NK-92 (cell line): ENCODE measurements around the gene TMEM271.

Experiments
- DNase-seq: peaks from one replicate; lab custom pipeline; 2025; ENCODE audit not compliant: unreplicated experiment; lab: John Stamatoyannopoulos, UW

The TMEM271 gene, protein sequence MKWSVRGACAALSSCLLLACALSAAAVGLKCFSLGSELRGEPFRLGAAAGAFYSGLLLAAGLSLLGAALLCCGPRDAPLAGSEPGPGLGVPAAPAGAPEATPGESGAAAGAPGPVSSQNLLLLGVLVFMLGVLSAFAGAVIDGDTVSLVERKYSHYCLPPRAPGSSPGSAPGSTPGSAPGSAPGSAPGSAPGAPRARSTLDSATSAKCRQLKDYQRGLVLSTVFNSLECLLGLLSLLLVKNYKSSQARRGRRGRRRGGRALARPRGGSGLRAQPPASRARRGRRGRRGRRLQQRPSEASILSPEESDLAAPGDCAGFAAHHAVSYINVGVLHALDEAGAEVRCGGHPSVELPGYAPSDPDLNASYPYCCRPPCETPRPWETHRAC

DNA sequence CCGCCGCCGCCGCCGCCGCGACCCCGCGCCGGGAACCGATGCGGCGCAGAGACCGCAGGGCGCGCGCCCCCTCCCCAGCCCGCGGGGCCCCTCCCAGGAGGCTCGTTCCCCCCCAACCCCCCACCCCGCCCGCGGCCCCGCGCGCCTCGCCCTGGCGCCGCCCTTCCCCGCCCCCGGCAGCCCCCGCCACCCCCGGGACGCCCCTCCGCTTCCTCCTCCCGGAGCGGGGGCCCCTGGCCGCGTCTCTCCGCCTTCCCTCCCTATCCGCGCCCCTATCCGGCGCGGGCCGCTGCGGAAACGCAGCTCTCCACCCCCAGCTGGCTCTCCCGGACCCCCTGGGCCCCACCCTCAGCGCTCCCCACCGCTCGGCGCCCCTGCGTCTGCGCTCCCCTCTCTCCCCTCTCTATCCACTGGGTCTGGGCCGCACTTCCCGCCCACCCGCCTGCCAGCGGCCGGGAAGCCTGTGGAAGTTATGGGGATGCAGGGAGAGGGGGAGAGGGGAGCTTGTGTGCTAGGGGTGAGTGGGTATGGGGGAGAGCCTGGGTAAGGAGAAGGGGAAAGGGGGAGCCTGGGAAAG is at the start of gene TMEM271:
TSS of gene TMEM271 (minus strand) at position 51 of the 577 bp plus-strand sequence. CDS start 233 bp downstream, outside the sequence.
- DNase-seq, result no peak

DNA sequence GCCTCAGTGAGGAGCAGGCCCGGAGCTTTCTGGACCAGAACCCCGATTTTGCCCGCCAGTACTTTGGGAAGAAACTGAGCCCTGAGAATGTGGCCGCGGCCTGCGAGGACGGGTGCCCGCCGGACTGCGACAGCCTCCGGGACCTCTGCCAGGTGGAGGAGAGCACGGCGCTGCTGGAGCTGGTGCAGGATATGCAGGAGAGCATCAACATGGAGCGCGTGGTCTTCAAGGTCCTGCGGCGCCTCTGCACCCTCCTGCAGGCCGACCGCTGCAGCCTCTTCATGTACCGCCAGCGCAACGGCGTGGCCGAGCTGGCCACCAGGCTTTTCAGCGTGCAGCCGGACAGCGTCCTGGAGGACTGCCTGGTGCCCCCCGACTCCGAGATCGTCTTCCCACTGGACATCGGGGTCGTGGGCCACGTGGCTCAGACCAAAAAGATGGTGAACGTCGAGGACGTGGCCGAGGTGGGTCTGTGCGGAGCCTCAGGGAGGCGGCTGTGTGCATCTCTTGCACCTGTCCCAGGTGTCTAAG is 49.6 kb upstream of the TMEM271 start:
- no peak for DNase-seq

DNA sequence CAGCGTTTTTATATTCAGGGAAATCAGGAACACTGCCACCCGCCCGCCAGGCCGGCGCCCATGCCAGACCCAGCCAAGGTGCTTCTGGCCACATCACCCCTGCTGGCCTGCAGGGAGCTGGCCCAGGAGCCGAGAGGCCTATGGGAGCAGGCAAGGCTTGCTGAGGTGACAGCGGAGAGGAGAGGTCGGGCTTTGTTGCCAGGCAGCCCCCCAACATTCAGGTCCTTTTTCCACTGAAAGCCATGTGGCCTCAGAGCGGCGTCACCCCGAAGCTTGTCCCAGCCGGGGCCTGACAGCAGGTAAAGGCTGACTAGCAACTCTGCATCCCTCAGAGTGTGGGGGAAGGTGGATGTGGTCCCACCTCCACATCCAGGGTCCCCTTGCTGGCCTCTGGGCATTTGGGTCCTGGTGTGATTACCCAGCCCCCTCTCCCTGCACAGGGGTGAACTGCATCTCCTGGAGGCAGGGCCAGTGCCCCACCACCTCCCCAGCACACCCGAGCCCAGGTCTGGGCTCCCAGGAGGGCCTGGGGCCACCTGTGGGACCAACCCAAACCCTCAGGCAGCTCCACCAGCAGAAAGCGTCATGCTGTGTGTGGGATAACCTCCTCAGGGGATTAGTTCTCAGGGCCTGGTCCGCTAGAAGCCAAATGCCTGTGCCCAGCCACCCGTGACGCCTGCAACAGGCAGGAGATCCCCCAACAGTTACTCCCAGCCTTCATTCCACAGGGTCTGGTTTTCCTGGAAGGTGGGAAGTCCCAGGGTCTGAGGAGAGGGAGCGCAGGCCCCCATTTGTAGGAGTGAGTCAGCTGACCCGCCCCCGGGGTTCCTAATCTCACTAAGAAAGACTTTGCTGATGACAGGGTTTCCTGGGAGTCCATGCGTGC is 48.9 kb upstream of the TMEM271 start, which contains the start of gene PDE6B:
TSS of gene PDE6B (plus strand) at position 869 of the 886 bp plus-strand sequence. CDS start 54 bp downstream, outside the sequence.
- DNase-seq, result no peak

DNA sequence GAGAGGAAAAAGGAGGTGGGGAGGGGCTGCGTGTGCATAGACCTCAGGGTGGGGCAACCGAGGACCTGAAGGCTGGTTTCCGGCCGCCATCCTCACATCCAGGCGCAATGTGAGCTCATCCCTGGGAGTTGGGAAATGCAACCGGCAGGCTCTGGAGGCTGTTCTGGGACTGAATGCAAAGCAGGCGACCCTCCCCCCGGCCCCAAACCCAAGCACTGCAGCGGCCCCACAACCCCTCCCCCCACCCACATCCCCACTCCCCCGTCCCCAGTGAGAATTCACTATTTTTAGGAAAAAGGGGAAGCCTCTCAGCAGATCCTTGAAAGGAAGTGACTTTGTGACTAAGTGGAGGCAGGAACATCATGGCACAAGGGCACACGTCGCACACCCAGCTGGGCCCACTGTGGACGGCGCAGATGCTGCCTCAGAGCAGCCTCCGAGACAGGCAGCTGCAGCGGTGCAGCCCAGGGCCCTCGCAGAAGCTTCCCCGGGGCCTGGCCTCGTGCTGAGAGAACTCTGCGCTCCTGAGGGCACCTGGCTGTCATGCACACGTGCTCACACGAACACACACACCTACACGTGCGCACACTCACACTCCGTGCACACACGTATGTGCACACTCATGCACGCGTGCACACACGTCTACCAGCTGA is 47.9 kb upstream of the TMEM271 start:
- no peak for DNase-seq

DNA sequence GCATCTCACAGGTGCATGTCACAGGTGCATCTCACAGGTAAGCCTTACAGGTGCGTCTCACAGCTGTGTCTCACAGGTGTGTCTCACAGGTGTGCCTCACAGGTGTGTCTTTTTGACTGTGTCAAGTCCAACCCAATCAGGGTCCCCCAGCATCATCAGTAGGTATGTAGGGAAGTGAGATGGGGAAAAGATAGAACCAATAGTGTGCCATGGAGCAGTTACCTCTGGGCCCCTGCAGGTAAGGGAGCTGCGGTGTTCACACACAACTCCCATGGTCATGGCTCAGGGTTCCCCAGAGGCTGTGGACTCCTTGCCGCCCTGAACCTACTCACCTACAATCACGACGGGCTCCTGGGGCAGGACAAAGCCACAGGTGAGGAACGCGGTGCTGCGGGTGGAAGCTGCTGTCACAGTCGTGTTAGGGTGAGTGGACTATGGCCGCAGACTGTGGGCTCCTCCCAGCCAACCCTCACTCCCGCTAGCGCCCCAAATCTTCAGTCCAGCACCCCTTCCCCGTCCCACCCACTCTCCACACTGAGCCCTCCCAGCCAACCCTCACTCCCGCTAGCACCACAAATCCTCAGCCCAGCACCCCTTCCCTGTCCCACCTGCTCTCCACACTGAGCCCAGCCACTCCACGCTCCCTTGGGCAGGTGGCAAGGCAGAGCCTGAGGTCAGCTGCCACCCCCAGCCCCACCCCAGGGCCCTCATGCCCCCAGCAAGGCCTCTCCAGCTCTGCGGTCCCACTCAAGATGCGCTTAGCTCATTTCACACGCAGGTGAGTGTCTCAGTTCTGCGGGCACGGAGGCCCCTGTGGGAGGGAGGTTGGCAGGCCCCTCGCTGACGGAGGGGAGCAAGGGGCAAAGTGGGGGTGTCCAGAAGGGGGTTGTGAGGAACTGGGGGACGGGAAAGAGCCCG is 47.2 kb upstream of the TMEM271 start:
- DNase-seq, result no peak

DNA sequence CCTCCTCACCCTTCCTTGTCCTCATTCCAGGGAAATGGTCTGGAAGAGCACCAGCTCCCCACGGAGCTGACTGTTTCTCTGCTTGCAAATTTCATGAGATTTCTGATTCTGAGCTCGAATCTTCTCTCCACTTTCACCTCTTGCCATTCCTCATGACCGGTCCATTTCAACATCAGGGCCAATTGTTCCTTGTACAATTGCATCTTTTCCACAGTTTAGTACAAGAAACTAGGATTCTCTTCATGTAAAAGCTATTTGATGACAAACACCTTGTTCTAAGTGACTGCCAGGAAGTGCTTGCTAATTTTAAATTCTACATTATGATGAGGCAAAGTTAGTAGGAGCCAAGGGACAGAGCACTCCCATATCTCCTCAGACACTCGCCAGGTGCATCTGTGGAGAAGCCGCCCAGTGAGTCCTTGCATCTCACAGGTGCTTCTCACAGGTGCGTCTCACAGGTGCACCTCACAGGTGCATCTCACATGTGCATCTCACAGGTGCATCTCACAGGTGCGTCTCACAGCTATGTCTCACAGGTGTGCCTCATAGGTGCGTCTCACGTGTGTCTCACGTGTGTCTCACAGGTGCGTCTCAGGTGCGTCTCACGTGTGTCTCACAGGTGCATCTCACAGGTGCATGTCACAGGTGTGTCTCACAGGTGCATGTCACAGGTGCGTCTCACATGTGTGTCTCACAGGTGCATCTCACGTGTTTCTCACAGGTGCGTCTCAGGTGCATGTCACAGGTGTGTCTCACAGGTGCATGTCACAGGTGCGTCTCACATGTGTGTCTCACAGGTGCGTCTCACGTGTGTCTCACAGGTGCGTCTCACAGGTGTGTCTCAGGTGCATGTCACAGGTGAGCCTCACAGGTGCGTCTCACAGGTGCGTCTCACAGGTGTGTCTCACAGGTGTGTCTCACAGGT is 46.2 kb upstream of the TMEM271 start:
- no peak for DNase-seq

DNA sequence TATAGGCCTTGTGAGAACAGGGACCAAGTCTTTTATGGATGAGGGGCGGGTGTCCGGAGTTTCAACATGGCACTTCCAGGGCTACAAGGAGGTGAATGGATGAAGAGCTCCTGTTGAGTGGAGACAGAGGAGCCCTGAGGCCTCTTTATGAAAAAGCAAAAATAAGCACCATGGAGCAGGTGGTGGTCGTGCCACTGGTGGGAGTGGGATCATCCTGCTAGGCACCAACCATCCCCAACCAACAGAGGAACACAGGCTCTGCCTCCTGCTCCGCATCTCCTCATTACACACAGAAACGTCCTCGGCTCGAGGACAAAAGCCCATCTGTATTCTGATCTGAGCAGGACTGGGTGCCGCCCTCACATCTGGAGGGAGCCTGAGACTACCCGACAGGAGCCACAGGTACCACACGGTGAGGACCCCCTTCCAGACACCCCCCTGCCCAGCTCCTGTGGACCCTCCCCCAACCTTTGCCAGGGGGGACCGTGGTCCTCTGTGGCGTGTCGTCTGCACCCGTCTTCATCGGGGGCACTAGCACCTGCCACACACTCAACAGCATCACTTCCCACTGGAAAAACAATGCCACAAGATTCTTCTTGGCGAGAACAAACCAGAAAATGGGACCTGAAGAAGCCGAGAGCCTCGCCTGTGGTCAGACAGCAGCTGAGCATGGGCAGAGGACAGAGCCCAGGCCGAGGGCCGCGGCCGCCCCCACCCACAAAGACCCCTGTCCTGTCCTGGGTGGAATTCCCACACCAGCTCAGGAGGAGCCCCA is 45.4 kb upstream of the TMEM271 start:
- no peak for DNase-seq

DNA sequence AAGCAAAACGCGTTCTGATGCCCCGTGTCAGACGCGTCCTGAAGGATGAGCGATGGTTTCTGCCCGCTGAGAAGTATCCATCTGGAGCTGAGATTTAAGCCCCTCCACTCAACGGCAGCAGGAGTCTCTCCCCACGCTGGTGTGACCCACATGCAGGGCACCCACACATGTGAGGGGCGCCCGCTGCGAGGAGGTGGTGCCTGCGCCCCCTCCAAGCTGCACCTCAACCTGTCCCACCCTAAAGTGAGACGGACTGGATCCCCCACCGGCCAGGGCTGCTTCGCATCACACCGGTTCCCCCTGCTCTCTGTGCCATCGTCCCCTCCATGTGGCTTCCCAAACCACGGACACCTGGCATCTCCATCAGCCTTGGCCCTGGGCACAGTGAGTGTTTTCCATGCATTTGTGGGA is 44.8 kb upstream of the TMEM271 start:
- no peak for DNase-seq

DNA sequence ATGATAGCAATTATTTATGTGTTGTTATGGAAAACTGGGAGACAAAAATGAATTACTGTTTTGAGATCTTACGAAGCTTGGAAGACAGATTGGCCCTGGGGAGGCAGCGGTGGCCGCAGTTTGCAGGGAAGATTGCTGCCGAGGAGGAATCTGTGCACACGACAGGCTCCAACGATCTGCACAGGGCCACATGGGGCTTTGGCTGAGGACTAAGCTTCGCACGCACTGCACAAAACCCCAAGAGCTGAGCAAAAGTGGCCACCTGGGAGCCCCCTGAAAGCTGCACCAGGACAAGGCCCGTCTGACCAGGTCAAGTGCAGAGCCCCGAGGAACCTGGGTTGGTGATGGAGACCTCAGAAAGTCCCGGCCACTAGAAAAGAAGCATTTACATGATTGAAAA is 44.1 kb upstream of the TMEM271 start:
- no peak for DNase-seq

DNA sequence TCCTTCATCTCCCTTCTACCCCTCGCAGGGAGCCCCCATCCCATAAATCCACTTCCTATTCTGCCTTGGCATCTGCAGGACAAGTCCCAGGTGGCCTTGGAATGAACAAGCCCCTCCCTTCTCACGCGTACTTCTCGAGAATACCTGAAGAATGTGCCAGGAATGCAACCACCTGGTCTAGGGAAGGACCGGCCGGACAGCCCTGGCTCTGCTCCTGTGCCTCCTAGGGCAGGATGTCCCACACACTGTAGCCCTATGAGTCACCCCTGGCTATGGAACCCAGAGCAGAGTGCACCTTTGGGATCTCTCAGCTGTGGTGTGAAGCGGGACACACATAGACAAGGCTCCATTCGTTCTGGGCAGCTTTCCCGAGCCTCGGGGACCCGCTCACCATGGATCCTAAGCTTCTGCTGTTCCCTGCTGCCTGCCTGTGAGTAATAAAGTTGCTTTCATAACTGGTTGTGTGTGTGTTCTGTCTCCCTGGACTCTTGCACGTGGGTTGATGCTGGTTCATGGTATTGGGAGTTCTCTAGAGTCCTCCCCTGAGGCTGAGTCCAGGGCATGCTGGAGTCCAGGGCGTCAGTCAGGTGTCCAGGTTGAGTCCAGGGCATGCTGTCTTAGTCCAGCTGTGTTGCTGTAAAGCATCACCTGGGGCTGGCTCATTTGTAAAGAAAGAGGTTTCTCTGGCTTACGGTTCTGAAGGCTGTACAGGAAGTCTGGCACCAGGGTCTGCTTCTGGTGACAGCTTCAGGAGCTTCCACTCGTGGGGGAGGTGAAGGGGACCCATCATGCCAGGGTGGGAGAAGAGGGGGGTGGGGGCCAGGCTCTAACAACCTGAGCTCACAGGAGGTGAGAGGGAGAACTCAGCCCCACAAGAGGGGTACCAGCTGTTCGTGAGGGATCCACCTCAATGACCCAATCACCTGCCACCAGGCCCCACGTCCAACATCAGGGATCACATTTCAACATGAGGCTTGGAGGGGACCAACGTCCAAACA is 41.8 kb upstream of the TMEM271 start:
- DNase-seq, result no peak

DNA sequence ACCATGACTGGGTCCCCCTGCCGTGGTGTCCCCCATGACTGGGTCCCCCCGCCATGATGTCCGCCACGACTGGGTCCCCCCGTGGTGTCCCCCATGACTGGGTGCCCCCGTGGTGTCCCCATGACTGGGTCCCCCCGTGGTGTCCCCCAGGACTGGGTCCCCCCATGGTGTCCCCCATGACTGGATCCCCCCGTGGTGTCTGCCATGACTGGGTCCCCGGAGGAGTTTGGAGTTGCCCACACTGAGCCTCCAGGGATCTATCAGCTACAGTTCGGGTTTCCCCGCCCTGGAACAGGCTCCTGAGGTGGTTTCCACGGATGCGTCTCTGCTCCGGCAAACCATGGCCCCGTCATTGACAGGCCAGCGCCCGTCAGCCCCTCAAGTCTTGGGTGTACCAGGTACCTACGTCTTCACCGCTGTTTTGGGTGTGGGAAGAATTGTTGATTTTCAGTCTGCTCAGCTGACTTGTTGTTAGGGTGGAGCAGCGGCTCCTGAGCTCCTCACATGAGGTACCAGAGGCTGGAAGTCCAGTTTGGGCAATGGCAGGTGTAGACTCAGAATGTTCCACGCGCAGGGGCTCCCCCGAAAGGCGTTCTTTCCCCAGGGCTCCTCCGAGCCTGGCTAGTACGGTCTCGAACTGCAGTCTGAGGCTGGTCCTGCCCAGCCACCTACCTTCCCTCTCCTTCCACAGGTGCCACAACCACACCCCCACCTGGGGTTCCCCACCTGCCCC is 41.0 kb upstream of the TMEM271 start:
- no peak for DNase-seq

DNA sequence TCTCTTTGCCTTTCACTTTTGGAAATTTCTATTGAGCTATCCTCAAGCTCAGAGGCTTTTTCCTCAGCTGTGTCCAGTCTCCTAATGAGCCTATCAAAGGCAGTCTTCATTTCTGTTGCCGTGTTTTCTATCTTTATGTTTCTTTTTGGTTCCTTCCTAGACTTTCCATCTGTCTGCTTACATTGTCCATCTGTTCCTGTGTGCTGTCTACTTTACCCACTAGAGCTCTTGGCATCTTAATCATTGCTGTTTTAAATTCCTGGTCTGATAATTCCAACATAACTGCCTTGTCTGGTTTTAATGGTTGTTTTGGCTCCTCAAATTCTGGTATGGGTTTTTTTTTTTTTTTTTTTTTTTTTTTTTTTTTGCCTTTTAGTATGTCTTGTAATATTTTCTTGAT is 40.0 kb upstream of the TMEM271 start:
- DNase-seq, result no peak

DNA sequence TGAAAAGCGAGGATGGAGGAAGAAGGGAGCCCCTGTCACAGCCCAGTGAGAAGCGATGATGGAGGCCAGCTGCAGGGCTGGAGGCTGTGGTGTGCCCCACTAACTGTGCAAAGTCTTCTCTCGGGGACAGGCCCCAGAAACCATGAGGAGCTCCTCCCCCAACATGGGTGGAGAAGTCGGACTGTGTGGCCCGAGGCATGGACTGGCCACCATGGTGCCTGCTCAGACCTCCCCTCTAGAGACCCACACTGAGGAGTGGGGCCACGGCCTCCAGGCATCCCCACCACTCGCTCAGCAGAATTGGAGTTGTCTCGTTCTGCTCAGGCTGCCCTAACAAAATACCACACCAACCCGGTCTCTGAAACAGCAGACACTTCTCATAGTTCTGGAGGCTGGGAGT is 37.0 kb upstream of the TMEM271 start:
- no peak for DNase-seq

DNA sequence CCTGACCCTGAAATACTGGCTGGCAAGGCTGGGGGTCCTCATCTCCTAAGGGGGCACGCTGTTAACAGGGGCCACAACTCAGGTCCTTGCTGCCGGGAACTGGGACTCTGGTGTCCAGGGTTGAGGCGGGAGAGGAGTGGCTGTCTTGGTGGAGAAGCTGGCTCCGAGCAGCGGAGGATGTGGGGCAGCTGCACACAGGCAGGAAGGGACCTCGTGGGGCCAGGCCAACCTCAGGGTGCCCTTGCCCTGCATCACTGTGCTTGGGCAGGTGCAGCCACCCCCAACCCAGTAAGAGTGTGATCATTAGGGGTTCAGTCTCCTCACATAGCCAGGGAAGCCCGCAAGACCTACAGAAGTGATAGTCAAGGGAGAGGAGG is 36.6 kb upstream of the TMEM271 start:
- DNase-seq, result no peak

DNA sequence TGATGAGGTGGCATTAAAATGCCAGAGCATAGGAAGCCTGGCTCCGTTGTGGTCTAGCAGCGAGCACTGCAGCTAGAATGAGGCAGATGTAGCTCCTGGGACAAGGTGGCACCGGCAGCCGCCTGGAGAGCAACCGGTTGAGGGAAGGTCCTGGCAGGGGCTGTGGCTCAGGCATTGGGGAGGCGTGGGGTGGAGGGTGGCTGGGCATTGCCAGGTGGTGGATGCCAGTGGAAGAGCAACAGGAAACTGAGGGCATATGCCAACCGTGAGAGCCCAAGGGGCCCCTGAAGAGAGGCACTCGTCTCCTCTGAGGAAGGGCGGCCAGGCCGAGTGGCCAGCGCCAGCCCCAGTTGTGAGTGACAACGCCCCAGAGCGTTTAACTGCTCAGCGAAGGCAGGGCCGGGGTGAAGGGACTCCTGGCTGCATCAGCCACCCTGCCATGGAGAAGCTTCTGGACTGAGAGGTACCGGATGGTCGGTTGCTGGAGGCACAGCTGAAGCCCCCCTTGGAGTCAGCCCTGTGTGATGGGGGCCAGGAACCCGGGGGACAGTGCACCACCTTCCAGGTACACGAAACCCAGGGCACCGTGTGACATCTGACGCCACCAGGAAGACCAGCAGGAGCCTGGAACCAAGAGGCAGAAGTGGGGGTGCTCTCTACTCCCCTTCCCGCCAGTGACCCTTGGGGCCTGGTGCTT is 36.1 kb upstream of the TMEM271 start:
- DNase-seq, result no peak
